Dendritic cell treated with granulocyte-macrophage colony-stimulating factor and Interleukin-4, amounts not matched to agents 40 ng/mL and 50 ng/mL, for 4 days (primary cell): ENCODE measurements around the gene KRT32.

Experiments used
- H3K27ac Mint-ChIP-seq: one replicate; pipeline ENCODE4 v1.8.0; 2022; ENCODE audit warnings: mild to moderate bottlenecking, mixed read lengths
- H3K27me3 Mint-ChIP-seq: one replicate; pipeline ENCODE4 v1.8.0; 2022; ENCODE audit warnings: mild to moderate bottlenecking, mixed read lengths
- H3K36me3 Mint-ChIP-seq: one replicate; pipeline ENCODE4 v1.8.0; 2022; ENCODE audit warnings: low read depth, mixed read lengths
- H3K4me1 Mint-ChIP-seq: one replicate; pipeline ENCODE4 v1.8.0; 2022; ENCODE audit warnings: low read depth, mixed read lengths
- H3K4me3 Mint-ChIP-seq: one replicate; pipeline ENCODE4 v1.8.0; 2022; ENCODE audit warnings: mild to moderate bottlenecking, moderate library complexity, mixed read lengths
- H3K9me3 Mint-ChIP-seq: one replicate; pipeline ENCODE4 v1.8.0; 2022; ENCODE audit warnings: mixed read lengths
- intact Hi-C: fragments of 100-400 bp; cut with micrococcal nuclease; formaldehyde crosslinking; loops from one replicate; pipeline ENCODE4 v1.15.0; 2022

The KRT32 gene

GRCh38 chr17:41420134-41420533 is 47.1 kb downstream of the KRT32 start:
- Mint-ChIP-seq H3K4me1 (peaks cover 9% of the 10 kb centered on the region), H3K36me3 (no peaks in the 10 kb centered on the region), H3K27me3 (peaks cover 3% of the 10 kb centered on the region), H3K27ac (no peak overlapping the region), H3K9me3 (no peaks in the 10 kb centered on the region), H3K4me3 (no peak overlapping the region)
- intact Hi-C loops, result no loop called here

GRCh38 chr17:41419716-41420115 is 47.5 kb downstream of the KRT32 start:
- H3K4me1 Mint-ChIP-seq, result peaks cover 9% of the 10 kb centered on the region
- no peak overlapping the region for H3K4me3 Mint-ChIP-seq
- intact Hi-C loops, result no loop called here
- peaks cover 3% of the 10 kb centered on the region for H3K27me3 Mint-ChIP-seq
- H3K9me3 Mint-ChIP-seq, result no peaks in the 10 kb centered on the region
- no peaks in the 10 kb centered on the region for H3K36me3 Mint-ChIP-seq
- no peak overlapping the region for H3K27ac Mint-ChIP-seq

- Mint-ChIP-seq H3K36me3 (no peaks in the 10 kb centered on the region), H3K4me1 (peaks cover 9% of the 10 kb centered on the region), H3K27ac (no peak overlapping the region), H3K9me3 (no peaks in the 10 kb centered on the region), H3K27me3 (peaks cover 5% of the 10 kb centered on the region), H3K4me3 (no peak overlapping the region)
- intact Hi-C loops, result no loop called here
Observed at GRCh38 chr17:41418116-41418860, 48.9 kb downstream of the KRT32 start.

DNA sequence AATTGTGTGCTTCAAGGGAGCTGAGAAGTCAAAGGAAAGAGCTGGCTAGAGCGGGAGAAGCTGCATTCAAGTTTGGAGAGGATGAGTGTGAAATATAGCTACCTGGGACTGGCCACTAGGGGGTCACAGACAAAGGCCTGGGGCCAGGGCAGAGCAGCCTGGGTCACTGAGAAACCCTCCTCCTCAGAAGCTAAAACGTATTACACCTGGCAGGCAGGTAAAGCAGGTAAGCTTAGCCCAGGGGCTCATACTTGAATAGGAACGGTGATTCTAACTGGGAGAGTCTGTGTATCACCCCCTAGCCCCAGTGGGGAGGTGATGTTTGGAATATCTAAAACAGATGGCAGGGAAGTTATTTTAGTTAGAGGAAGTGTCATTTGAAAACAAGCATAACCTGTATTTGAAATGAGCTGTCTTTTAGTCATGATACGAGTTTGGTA is 49.6 kb downstream of the KRT32 start:
- no peaks in the 10 kb centered on the region for H3K9me3 Mint-ChIP-seq
- H3K27ac Mint-ChIP-seq, result peak overlapping the region; percentile 54
- peaks cover 9% of the 10 kb centered on the region for H3K4me1 Mint-ChIP-seq
- H3K4me3 Mint-ChIP-seq, result no peak overlapping the region
- intact Hi-C loops, result no loop called here
- H3K27me3 Mint-ChIP-seq, result peaks cover 7% of the 10 kb centered on the region
- no peaks in the 10 kb centered on the region for H3K36me3 Mint-ChIP-seq

GRCh38 chr17:41417127-41417526 is 50.1 kb downstream of the KRT32 start:
- no peaks in the 10 kb centered on the region for H3K9me3 Mint-ChIP-seq
- H3K4me1 Mint-ChIP-seq, result peaks cover 9% of the 10 kb centered on the region
- H3K27ac Mint-ChIP-seq, result peak overlapping the region; percentile 54
- H3K36me3 Mint-ChIP-seq, result no peaks in the 10 kb centered on the region
- no peak overlapping the region for H3K4me3 Mint-ChIP-seq
- intact Hi-C loops, result no loop called here
- H3K27me3 Mint-ChIP-seq, result peaks cover 7% of the 10 kb centered on the region

DNA sequence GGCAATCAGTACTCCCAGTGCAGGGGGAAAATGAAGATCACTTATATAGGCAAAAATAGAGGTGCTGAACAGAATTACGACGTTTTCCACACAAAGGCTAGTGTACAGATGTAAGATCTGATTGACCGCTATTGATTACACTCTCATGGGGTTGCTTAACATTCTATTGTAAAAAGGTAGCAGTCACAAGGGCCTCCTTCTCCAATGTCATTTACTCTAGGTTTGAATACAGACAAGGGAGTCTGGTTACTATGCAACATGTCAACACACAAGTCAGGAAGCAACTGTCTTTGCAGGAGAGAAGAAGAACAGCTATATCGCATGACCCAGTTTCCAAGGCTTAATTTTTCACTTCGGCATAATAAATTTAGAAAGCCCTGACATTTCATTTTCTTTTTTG is 50.7 kb downstream of the KRT32 start:
- Mint-ChIP-seq H3K27me3 (peaks cover 8% of the 10 kb centered on the region), H3K36me3 (no peaks in the 10 kb centered on the region), H3K27ac (no peak overlapping the region), H3K4me3 (no peak overlapping the region), H3K4me1 (peaks cover 9% of the 10 kb centered on the region), H3K9me3 (no peaks in the 10 kb centered on the region)
- intact Hi-C loops, result no loop called here

DNA sequence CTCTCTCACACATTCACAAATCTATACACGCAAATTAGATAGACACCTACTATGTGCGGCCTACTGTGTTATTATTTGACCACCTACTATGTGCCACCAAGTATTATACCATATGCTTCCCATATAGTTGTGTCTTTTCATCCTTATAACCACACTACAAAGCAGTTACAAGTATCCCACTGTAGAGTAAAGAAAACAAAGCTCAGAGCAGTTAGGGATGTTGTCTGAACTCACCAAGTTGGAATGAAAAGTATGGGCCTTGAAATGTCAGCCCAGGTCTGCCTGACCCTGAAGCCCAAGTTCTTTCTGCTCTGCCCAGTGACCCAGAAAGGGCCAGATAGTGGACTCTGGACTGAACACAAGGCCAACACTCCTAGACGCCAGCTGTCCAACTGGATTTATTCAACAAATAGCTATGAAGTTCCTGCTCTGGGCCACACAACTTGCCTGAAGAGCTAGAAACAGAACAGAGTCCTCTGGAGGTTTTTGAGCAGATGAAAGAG is 51.3 kb downstream of the KRT32 start:
- H3K4me3 Mint-ChIP-seq, result no peak overlapping the region
- H3K4me1 Mint-ChIP-seq, result peaks cover 9% of the 10 kb centered on the region
- H3K27me3 Mint-ChIP-seq, result peaks cover 9% of the 10 kb centered on the region
- intact Hi-C loops, result no loop called here
- H3K27ac Mint-ChIP-seq, result no peak overlapping the region
- no peaks in the 10 kb centered on the region for H3K9me3 Mint-ChIP-seq
- no peaks in the 10 kb centered on the region for H3K36me3 Mint-ChIP-seq

GRCh38 chr17:41415411-41415810 is 51.8 kb downstream of the KRT32 start:
- peaks cover 9% of the 10 kb centered on the region for H3K4me1 Mint-ChIP-seq
- H3K9me3 Mint-ChIP-seq, result no peaks in the 10 kb centered on the region
- no peak overlapping the region for H3K27ac Mint-ChIP-seq
- peaks cover 9% of the 10 kb centered on the region for H3K27me3 Mint-ChIP-seq
- no peaks in the 10 kb centered on the region for H3K36me3 Mint-ChIP-seq
- no peak overlapping the region for H3K4me3 Mint-ChIP-seq
- intact Hi-C loops, result no loop called here

GRCh38 chr17:41413982-41414381 is 53.2 kb downstream of the KRT32 start:
- peaks cover 9% of the 10 kb centered on the region for H3K4me1 Mint-ChIP-seq
- no peaks in the 10 kb centered on the region for H3K9me3 Mint-ChIP-seq
- intact Hi-C loops, result no loop called here
- no peaks in the 10 kb centered on the region for H3K36me3 Mint-ChIP-seq
- peaks cover 9% of the 10 kb centered on the region for H3K27me3 Mint-ChIP-seq
- H3K4me3 Mint-ChIP-seq, result no peak overlapping the region
- no peak overlapping the region for H3K27ac Mint-ChIP-seq

GRCh38 chr17:41413353-41413957 is 53.7 kb downstream of the KRT32 start:
- Mint-ChIP-seq H3K27ac (no peak overlapping the region), H3K9me3 (no peaks in the 10 kb centered on the region), H3K4me3 (no peak overlapping the region), H3K27me3 (peaks cover 9% of the 10 kb centered on the region), H3K36me3 (no peaks in the 10 kb centered on the region), H3K4me1 (peaks cover 9% of the 10 kb centered on the region)
- intact Hi-C loops, result no loop called here

DNA sequence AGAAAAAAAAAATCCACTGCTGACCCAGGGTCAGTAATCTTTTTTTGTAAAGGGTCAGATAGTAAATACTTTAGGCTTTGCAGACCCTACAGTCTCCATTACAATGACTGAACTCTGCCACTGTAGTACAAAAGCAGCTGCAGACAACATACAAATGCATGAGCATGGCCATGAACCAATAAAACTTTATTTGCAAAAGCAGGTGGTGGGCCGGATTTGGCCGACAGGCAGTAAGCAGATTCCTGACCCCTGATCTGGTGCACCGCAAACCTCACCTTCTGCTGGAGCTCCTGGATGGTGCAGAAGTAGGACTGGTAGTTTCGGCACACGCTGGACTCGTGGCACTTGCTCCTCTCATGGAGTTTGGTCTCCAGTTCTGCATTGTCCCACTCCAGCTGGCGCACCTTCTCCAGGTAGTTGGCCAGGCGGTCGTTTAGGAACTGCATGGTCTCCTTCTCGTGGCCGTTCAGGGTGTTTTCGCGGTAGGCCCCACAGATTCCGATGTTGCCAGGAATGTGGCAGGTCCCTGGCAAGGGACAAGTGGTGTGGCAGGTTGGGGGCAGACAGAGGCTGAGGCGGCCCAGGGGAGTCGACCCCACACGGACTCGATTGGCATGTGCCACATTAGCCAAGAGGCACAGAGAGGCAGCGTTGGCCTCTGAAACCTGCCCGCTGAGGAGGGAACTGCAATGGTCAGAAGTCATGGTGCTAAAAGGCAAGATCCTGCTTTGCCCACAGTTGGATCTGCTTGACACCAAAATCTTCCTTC is 55.9 kb downstream of the KRT32 start:
- Mint-ChIP-seq H3K27me3 (peaks cover 9% of the 10 kb centered on the region), H3K27ac (no peak overlapping the region), H3K9me3 (no peaks in the 10 kb centered on the region), H3K4me1 (no peaks in the 10 kb centered on the region), H3K36me3 (no peaks in the 10 kb centered on the region), H3K4me3 (no peak overlapping the region)
- intact Hi-C loops, result no loop called here
